ENCODE measurements around the gene TBC1D12. TPM values are rescaled to one million over a fixed set of nuclear protein-coding genes. Genes with fewer than 3 reads are reported as not detected.

Gene TBC1D12
- total RNA-seq, 2 experiments from 2014 or later: 1.9 to 3.9 TPM

GRCh38 chr10:94487575-94487974 lies 85.2 kb downstream of the TBC1D12 start:
- H2AFZ ChIP-seq (ENCODE audit: low read length): no peak overlapping the region
- intact Hi-C loops (cut with micrococcal nuclease; ENCODE audit: unreplicated experiment): no loop called here
- H3K36me3 ChIP-seq (ENCODE audit: insufficient read depth, low read length): no peaks in the 10 kb centered on the region
- no peak overlapping the region for H3K4me2 ChIP-seq (ENCODE audit: low read length)
- ChIA-PET CTCF (ENCODE audit: unreplicated experiment) (no interaction called here), POLR2A (interaction anchor here (0.6 kb wide), 2 partner anchors 11 to 982 kb away, joined by 4 to 8 read pairs; no protein-coding TSS in a partner anchor)
- BruUV-seq (replicated peaks): no TSS peak
- DNase-seq (ENCODE audit: low spot score): no peak
- H3K9me2 ChIP-seq (ENCODE audit: insufficient read depth, low read length): no peaks in the 10 kb centered on the region
- 0 out of 2 replicates have a peak, but pooled peaks cover 8% of the 10 kb centered on the region for H3K9me3 ChIP-seq (ENCODE audit: low read length)
- H3K4me1 ChIP-seq (ENCODE audit: insufficient read depth, low read length, poor library complexity, severe bottlenecking): no peaks in the 10 kb centered on the region
- H4K20me1 ChIP-seq (ENCODE audit: insufficient read depth, low read length): no peaks in the 10 kb centered on the region
- no peak overlapping the region for H3K27ac ChIP-seq (ENCODE audit: low read depth, low read length, poor library complexity, severe bottlenecking)
- TF ChIP-seq EZH2phosphoT487 (IDR thresholded peaks at IDR 0.05; ENCODE audit: borderline replicate concordance, low read depth, low read length) (no peak), CTCF (conservative IDR thresholded peaks at IDR 0.05; ENCODE audit: low read length) (no peak)
- no peak overlapping the region for H3K4me3 ChIP-seq (ENCODE audit: low read depth, low read length, poor library complexity, severe bottlenecking)
- no peaks in the 10 kb centered on the region for H3K79me2 ChIP-seq (ENCODE audit: insufficient read depth, low read depth, low read length)

DNA sequence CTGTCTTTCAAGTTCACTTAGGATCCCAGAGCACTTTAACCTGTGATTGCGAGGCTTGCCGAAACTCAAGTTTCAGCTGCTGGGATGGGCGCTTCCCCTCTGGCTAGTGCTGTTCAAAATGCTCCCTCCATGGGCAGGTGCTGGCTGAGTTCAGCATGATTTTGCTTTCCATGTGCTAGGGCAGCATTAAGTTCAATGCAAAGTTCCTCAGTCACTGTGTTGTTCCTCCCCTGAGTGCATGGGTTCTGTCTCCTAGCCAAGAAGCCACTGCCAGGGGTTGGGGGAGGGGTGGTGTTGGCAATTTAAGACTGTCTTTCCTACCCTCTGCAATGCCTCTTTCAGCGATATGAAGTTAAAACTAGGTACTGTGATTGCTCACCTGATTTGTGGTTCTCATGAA lies 86.8 kb downstream of the TBC1D12 start:
- H3K4me3 ChIP-seq (ENCODE audit: low read depth, low read length, poor library complexity, severe bottlenecking): no peak overlapping the region
- no peak overlapping the region for H3K27ac ChIP-seq (ENCODE audit: low read depth, low read length, poor library complexity, severe bottlenecking)
- no TSS peak for BruUV-seq (replicated peaks)
- ChIA-PET POLR2A (interaction anchor here (0.6 kb wide), 1 partner anchor 76 kb away, joined by 3 read pairs; no protein-coding TSS in a partner anchor), CTCF (ENCODE audit: unreplicated experiment) (no interaction called here)
- no peaks in the 10 kb centered on the region for H3K36me3 ChIP-seq (ENCODE audit: insufficient read depth, low read length)
- no peaks in the 10 kb centered on the region for H4K20me1 ChIP-seq (ENCODE audit: insufficient read depth, low read length)
- no peak overlapping the region for H3K4me2 ChIP-seq (ENCODE audit: low read length)
- H3K4me1 ChIP-seq (ENCODE audit: insufficient read depth, low read length, poor library complexity, severe bottlenecking): no peaks in the 10 kb centered on the region
- TF ChIP-seq CTCF (conservative IDR thresholded peaks at IDR 0.05; ENCODE audit: low read length) (no peak), EZH2phosphoT487 (IDR thresholded peaks at IDR 0.05; ENCODE audit: borderline replicate concordance, low read depth, low read length) (no peak)
- H2AFZ ChIP-seq (ENCODE audit: low read length): no peak overlapping the region
- intact Hi-C loops (cut with micrococcal nuclease; ENCODE audit: unreplicated experiment): no loop called here
- no peaks in the 10 kb centered on the region for H3K79me2 ChIP-seq (ENCODE audit: insufficient read depth, low read depth, low read length)
- H3K9me3 ChIP-seq (ENCODE audit: low read length): no peaks in the 10 kb centered on the region
- DNase-seq (ENCODE audit: low spot score): no peak
- H3K9me2 ChIP-seq (ENCODE audit: insufficient read depth, low read length): no peaks in the 10 kb centered on the region

DNA sequence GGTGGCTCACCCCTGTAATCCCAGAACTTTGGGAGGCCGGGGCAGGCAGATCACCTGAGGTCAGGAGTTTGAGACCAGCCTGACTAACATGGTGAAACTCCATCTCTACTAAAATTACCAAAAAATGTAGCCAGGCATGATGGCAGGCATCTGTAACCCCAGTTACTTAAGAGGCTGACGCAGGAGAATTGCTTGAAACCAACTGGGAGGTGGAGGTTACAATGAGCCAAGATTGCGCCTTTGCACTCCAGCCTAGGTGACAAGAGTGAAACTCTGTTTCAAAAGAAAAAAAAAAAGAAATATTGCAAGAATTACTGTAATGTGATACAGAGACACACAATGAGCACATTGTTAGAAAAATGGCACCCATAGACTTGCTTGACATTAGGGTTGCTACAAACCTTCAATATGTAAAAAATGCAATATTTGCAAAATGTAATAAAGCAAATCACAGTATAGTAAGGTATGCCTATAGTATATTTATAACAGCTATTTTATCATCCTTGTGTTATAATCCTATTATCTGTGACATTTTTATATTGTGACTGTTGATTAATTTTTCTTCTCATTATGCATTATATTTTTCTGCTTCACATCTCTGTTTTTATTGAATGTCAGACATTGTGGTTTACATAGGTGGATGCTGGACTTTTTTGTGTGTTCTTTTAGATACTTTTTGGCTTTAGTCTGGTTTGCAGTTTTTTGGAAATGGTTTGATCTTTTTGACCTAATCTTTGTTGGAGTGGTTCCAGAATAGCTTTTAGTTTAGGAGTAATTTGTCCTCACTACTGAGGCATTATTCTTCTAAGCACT lies 87.8 kb downstream of the TBC1D12 start:
- ChIA-PET POLR2A (interaction anchor here (0.7 kb wide), 1 partner anchor 29 kb away, joined by 3 read pairs; no protein-coding TSS in a partner anchor), CTCF (ENCODE audit: unreplicated experiment) (no interaction called here)
- Histone ChIP-seq H3K36me3 (ENCODE audit: insufficient read depth, low read length) (no peaks in the 10 kb centered on the region), H2AFZ (ENCODE audit: low read length) (no peak overlapping the region), H4K20me1 (ENCODE audit: insufficient read depth, low read length) (no peaks in the 10 kb centered on the region), H3K9me3 (ENCODE audit: low read length) (no peaks in the 10 kb centered on the region), H3K4me2 (ENCODE audit: low read length) (no peak overlapping the region), H3K27ac (ENCODE audit: low read depth, low read length, poor library complexity, severe bottlenecking) (no peak overlapping the region), H3K4me1 (ENCODE audit: insufficient read depth, low read length, poor library complexity, severe bottlenecking) (no peaks in the 10 kb centered on the region), H3K79me2 (ENCODE audit: insufficient read depth, low read depth, low read length) (no peaks in the 10 kb centered on the region), H3K4me3 (ENCODE audit: low read depth, low read length, poor library complexity, severe bottlenecking) (no peak overlapping the region), H3K9me2 (ENCODE audit: insufficient read depth, low read length) (no peaks in the 10 kb centered on the region)
- no peak for DNase-seq (ENCODE audit: low spot score)
- TF ChIP-seq CTCF (conservative IDR thresholded peaks at IDR 0.05; ENCODE audit: low read length) (no peak), EZH2phosphoT487 (IDR thresholded peaks at IDR 0.05; ENCODE audit: borderline replicate concordance, low read depth, low read length) (no peak)
- no TSS peak for BruUV-seq (replicated peaks)
- intact Hi-C loops (cut with micrococcal nuclease; ENCODE audit: unreplicated experiment): no loop called here

All from OCI-LY7 (cell line).